ENCODE results near the gene KIRREL1. TPM values are rescaled to one million over a fixed set of nuclear protein-coding genes. Genes with fewer than 3 reads are reported as not detected.
A peak's percentile ranks its signal among the peaks of the same experiment; 100 is the strongest.

The KIRREL1 gene
- total RNA-seq, 1 experiment from 2014 or later = 42.4 TPM

DNA sequence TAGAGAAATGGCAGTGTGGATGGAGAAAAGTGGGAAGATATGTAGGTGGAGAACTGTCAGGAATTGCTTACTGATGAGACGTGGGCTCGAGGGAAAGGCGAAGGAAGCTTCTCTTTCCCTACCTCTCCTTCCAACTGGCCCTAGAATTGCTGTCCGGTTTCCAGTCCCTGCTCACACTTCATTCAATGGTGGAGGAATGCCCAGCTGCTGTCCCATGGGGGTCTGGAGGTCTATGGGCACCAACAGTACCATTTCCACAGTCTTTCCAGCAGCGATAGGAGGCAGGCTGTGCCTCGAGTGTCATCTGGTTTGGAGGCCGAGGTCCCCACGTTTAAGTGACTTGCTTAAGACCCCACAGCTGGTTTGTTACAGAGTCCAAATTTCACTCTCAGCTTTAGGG is 155.7 kb downstream of the KIRREL1 start:
- peak overlapping the region; percentile 70 for H3K4me3 Mint-ChIP-seq
- H3K9me3 Mint-ChIP-seq = peaks cover 17% of the 10 kb centered on the region
- TF ChIP-seq, protein P1, sequence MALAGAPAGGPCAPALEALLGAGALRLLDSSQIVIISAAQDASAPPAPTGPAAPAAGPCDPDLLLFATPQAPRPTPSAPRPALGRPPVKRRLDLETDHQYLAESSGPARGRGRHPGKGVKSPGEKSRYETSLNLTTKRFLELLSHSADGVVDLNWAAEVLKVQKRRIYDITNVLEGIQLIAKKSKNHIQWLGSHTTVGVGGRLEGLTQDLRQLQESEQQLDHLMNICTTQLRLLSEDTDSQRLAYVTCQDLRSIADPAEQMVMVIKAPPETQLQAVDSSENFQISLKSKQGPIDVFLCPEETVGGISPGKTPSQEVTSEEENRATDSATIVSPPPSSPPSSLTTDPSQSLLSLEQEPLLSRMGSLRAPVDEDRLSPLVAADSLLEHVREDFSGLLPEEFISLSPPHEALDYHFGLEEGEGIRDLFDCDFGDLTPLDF (CRISPR knock-in tag; IDR thresholded peaks at IDR 0.05) = no peak
- H3K36me3 Mint-ChIP-seq = no peaks in the 10 kb centered on the region
- H3K4me1 Mint-ChIP-seq = peaks cover 12% of the 10 kb centered on the region
- H3K27ac Mint-ChIP-seq = no peak overlapping the region
- no peak for DNase-seq (ENCODE audit: low spot score)
- no peak; the same call in 1 of the 2 replicates for ATAC-seq
- peaks cover 78% of the 10 kb centered on the region for H3K27me3 Mint-ChIP-seq (ENCODE audit: low read depth)
- ChIA-PET POLR2A (no interaction called here), CTCF (interaction anchor here (0.9 to 1.3 kb wide), 6 partner anchors 31 to 500 kb away, joined by 3 to 8 read pairs (median 4); no protein-coding TSS in a partner anchor)

Other genes with a start within 250 kb of the KIRREL1 start
- gene FCRL2, start 216.5 kb upstream of the KIRREL1 start, total RNA-seq (2021) = not detected in 3 replicates
- gene FCRL1, start 173.5 kb upstream of the KIRREL1 start, total RNA-seq (2021) = not detected in 3 replicates
- not detected in 3 replicates for gene CD5L, start 151.8 kb upstream of the KIRREL1 start, total RNA-seq (2021)
- gene CD1D, start 187.2 kb downstream of the KIRREL1 start, total RNA-seq (2021) = 3.8 to 4.7 TPM (median 3.9 TPM) in 3 replicates

Data from WTC11 (cell line).